Right atrium auricular region (tissue), 2 donors: ENCODE data around the gene ZNF761. TPM values are rescaled to one million over a fixed set of nuclear protein-coding genes. Genes with fewer than 3 reads are reported as not detected.
"Not testable (repeated sequence)": the region's sequence is repeated elsewhere in the genome, so short reads cannot be mapped to it uniquely, and the experiment has no call there.

Source experiments
- DNase-seq: peaks from one replicate; pipeline ENCODE4 v3.0.0-alpha.2; 2019; ENCODE audit warnings: low spot score
- H3K27ac ChIP-seq, 2 donors: fragments of 200-600 bp; sonication (generic); 1 replicate in 1 of 2; 2 replicates in 1 of 2; pipeline ENCODE4 v1.5.1; 2016 to 2019
- H3K27me3 ChIP-seq, 2 donors: fragments of 200-600 bp; sonication (generic); one replicate each; pipeline versions ENCODE4 v1.5.1 to v1.6.0; 2017 to 2019
- H3K36me3 ChIP-seq: fragments of 200-600 bp; sonication (generic); one replicate; pipeline ENCODE4 v1.5.1; 2016
- H3K4me1 ChIP-seq, 2 donors: fragments of 200-600 bp; sonication (generic); one replicate each; pipeline versions ENCODE4 v1.5.1 to v1.6.0; 2017 to 2019
- H3K4me3 ChIP-seq, 2 donors: fragments of 200-600 bp; sonication (generic); 1 replicate in 1 of 2; 2 replicates in 1 of 2; pipeline ENCODE4 v1.5.1; 2017 to 2019; ENCODE audit warnings: mild to moderate bottlenecking in 1 of 2, moderate library complexity in 1 of 2
- H3K9me3 ChIP-seq, 2 donors: fragments of 200-600 bp; sonication (generic); one replicate each; pipeline ENCODE4 v1.5.1; 2019
- total RNA-seq, 2 donors: library from RNA; depleted of rRNA; stranded (reverse); fragments of >200 nt; gene quantifications; one replicate each; pipeline ENCODE4 v1.1.0, GENCODE V29; 2016
- TF ChIP-seq, protein P1 (sequence below), 2 donors: fragments of 200-600 bp; sonication (generic); IDR thresholded peaks; one replicate each; pipeline ENCODE4 v1.5.1; 2019; ENCODE audit warnings: antibody characterized with exemption in 2 of 2

The ZNF761 gene
- total RNA-seq, 2 donors from 2014 or later: 3.8 to 6.0 TPM

DNA sequence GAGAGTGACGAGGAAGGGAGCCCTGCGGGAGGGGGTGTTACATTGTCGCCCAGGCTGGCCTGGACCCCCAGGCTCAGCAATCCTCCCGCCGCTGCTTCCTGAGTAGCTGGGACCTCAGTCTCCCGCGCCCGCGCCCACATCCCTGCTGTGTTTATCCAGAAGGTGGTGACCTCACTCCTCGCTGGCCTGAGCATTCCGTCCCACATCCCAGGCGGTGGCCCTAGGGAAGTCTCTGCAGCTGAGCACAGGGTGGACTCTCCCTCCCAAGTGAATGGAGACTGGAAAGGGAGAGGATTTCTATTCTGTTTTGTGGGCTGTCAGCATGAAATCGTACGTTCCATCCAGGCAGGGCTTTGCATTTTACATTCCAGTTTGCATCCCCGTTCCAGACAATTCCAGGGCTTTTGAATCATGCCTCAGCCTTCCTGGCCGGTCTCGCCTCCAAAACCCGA lies 37.2 kb upstream of the ZNF761 start:
- TF ChIP-seq, protein P1, sequence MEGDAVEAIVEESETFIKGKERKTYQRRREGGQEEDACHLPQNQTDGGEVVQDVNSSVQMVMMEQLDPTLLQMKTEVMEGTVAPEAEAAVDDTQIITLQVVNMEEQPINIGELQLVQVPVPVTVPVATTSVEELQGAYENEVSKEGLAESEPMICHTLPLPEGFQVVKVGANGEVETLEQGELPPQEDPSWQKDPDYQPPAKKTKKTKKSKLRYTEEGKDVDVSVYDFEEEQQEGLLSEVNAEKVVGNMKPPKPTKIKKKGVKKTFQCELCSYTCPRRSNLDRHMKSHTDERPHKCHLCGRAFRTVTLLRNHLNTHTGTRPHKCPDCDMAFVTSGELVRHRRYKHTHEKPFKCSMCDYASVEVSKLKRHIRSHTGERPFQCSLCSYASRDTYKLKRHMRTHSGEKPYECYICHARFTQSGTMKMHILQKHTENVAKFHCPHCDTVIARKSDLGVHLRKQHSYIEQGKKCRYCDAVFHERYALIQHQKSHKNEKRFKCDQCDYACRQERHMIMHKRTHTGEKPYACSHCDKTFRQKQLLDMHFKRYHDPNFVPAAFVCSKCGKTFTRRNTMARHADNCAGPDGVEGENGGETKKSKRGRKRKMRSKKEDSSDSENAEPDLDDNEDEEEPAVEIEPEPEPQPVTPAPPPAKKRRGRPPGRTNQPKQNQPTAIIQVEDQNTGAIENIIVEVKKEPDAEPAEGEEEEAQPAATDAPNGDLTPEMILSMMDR (IDR thresholded peaks at IDR 0.05): no peak
- Histone ChIP-seq H3K9me3 (no peaks in the 10 kb centered on the region), H3K27me3 (no peaks in the 10 kb centered on the region), H3K4me3 (peak overlapping the region; percentile 70 to 77), H3K27ac (peak overlapping the region; percentile 64 to 76), H3K36me3 (peaks cover 8% of the 10 kb centered on the region), H3K4me1 (peaks cover 0 to 15% of the 10 kb centered on the region in 2 donors)
- peak; percentile 64 for DNase-seq

DNA sequence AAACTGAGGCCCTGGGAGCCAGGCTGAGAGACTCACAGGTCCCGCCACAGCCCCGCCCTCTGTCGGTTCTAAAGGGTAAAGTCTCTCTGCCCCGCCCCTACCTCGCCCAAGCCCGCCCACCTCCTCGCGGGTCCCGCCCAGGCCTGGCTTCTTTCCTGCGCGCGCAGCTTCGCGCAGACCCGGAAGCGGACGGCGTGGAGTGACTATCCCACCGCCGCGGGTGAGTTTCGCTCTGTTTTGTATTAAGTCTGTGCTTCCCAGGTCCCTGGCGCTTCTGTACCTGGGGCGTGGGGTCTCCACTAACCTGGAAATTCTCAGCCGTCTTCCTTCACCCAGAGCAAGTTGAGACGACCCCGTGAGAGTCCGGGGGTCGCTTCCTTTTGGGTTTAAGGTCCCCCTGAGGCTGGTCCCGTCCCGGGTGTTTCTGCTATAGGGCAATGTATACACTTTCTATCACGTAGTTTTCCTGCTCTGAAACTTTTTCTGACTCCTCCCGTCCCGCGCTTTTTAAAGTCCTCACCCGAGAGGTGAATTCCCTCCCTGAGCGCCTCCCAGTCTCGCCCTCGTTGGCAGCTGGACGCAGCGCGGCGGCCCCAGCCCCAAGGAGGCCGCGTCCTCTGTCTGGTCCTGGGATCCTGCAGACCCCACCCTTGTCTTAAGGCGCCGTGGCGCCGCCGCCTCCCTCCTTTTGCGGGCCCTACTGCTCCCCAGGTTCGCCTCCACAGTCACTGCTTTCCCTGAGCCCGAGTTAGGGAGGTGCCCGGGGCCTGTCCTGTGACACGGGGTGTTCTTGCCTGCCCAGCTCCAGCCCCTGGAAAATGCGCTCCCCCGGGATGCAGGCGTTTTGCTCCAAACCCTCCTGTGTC lies 36.6 kb upstream of the ZNF761 start, which contains the start of gene ZNF765:
Gene ZNF765 (plus strand): TSS at position 176 of the 866 bp plus-strand sequence. CDS start 2,867 bp downstream, outside the sequence.
- DNase-seq: peak; percentile 95
- H3K4me3 ChIP-seq: peak within 1 kb of the TSS; percentile 70 to 77
- H3K9me3 ChIP-seq: no peaks in the 10 kb centered on the region
- H3K27me3 ChIP-seq: no peaks in the 10 kb centered on the region
- H3K27ac ChIP-seq: peak within 1 kb of the TSS; percentile 64 to 76
- TF ChIP-seq, protein P1 (IDR thresholded peaks at IDR 0.05): peak; percentile 34 to 59
- H3K36me3 ChIP-seq: peaks cover 8% of the 10 kb centered on the region
- peaks cover 0 to 15% of the 10 kb centered on the region in 2 donors for H3K4me1 ChIP-seq

DNA sequence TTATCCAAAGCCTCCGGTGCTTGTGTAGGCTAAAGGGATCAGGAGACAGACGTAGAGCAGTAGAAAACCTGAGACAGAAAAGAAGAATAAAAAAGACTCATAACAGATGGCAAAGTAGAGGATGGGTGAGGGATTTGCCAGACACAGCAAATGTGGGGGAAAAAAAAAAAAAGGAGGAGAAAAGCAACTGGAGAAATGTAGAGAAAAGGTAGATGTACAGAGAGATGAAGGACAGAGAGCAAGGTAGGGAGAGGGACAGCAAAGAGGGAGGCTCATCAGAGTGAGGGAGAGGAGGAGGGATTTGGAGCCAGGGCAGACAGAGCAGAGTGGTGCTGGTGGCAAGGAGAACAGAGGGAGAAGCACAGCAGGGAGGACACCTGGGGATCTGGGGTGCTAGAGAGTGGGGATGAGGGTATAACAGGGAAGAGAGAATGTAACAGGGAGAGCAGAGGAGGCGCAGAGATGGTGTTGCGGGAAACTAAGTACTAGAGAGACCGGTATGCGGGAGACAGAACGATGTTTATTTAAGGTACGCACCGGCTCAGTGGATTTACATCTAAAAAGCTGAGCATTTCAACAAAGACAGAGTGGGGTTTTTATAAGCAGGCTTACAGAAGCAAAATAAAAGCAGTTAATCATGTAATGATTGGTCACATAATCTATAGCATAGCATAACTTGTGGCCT lies 35.8 kb upstream of the ZNF761 start:
- not testable (repeated sequence) for DNase-seq

DNA sequence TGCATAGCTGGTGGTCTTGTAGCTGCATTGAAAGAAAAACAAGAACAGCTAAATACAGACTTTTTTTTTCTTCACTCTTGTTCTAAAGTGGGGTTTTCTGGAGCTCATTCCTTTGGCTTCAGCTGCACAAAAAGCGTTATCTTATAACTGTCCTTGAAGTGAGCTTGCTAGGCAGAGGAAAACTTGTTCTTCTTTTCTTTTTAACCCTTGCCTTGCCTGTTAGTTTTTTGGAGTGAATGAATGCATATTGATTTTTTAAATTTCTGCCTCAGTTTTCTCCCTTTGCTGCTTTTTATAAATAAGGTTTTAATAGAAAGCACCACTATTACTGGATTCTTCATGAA lies 35.3 kb upstream of the ZNF761 start:
- TF ChIP-seq, protein P1 (IDR thresholded peaks at IDR 0.05): no peak
- H3K27me3 ChIP-seq: no peaks in the 10 kb centered on the region

More for the DNA sequence above, 35.8 kb upstream of the ZNF761 start:
- H3K4me3 ChIP-seq: peak overlapping the region; percentile 70 to 77
- peak overlapping the region; percentile 64 to 76 for H3K27ac ChIP-seq
- not testable (repeated sequence) for H3K9me3 ChIP-seq, H3K36me3 ChIP-seq, H3K27me3 ChIP-seq
- peaks cover 0 to 15% of the 10 kb centered on the region in 2 donors for H3K4me1 ChIP-seq

DNA sequence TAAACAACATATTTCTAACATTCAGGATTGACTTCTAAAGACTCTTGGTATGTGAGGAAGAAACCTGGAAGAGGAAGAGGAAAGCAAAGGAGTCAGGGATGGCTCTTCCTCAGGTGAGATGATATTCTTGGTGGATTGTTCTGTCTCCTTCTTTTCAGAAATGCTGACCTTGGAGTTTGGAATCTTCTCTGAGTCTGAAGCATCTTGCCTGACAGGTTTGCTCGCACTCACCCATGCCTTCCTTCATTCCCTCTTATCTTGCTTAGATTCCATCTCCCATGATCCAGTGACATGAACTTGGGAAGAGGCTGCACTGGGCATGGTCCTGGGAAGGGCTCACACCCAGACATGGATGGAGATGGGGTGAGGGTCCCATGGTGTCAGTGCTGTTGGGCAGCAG lies 33.9 kb upstream of the ZNF761 start:
- H3K4me3 ChIP-seq, DNase-seq, H3K27me3 ChIP-seq, H3K27ac ChIP-seq, H3K9me3 ChIP-seq: not testable (repeated sequence)
- Histone ChIP-seq H3K4me1 (peaks cover 0 to 15% of the 10 kb centered on the region in 2 donors), H3K36me3 (peaks cover 24% of the 10 kb centered on the region)

More for the DNA sequence above, 35.3 kb upstream of the ZNF761 start:
- no peaks in the 10 kb centered on the region for H3K9me3 ChIP-seq
- DNase-seq: no peak
- H3K27ac ChIP-seq: no peak overlapping the region
- H3K36me3 ChIP-seq: peaks cover 12% of the 10 kb centered on the region
- peaks cover 0 to 15% of the 10 kb centered on the region in 2 donors for H3K4me1 ChIP-seq
- H3K4me3 ChIP-seq: no peak overlapping the region

DNA sequence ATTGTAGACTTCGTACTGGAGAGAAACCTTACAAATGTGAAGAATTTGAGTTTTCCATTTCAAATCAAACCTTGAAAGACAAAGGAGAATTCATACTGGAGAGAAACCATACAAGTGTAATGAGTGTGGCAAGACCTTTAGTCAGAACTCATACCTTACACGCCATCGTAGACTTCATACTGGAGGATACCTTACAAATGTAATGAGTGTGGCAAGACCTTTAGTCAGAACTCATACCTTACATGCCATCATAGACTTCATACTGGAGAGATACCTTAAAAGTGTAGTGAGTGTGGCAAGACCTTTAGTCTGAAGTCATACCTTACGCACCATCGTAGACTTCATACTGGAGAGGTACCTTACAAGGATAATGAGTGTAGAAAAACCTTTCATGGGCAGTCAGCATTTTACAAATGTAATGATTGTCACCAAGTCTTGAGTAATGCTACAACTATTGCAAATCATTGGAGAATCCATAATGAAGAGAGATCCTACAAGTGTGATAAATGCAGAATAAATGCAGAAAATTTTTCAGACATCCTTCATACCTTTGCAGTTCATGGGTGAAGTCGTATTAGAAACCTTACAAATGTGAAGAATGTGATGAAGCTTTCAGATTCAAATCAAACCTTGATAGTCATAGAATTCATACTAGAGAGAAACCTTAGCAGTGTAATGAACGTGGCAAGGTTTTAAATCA lies 22.1 kb upstream of the ZNF761 start:
- DNase-seq: no peak
- no peak overlapping the region for H3K27ac ChIP-seq
- no peaks in the 10 kb centered on the region for H3K4me1 ChIP-seq
- TF ChIP-seq, protein P1 (IDR thresholded peaks at IDR 0.05): no peak
- peaks cover 36% of the 10 kb centered on the region for H3K36me3 ChIP-seq
- H3K9me3 ChIP-seq: peaks cover 25 to 55% of the 10 kb centered on the region in 2 donors
- no peak overlapping the region for H3K4me3 ChIP-seq
- H3K27me3 ChIP-seq: no peaks in the 10 kb centered on the region

DNA sequence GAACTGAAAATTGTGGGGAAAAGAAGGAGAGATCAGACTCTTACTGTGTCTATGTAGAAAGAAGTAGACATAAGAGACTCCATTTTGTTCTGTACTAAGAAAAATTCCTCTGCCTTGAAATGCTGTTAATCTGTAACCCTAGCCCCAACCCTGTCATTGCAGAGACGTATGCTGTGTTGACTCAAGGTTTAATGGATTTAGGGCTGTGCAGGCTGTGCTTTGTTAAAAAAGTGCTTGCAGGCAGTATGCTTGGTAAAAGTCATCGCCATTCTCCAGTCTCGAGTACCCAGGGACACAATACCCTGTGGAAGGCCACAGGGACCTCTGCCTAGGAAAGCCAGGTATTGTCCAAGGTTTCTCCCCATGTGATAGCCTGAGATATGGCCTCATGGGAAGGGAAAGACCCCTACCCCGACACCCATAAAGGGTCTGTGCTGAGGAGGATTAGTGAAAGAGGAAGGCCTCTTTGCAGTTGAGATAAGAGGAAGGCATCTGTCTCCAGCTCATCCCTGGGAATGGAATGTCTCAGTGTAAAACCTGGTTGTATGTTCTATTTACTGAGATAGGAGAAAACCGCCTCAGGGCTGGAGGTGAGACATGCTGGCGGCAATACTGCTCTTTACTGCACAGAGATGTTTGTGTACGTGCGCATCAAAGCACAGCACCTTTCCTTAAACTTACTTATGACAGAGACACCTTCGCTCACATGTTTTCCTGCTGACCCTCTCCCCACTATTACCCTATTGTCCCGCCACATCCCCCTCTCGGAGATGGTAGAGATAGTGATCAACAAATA lies 11.1 kb upstream of the ZNF761 start:
- H3K9me3 ChIP-seq, H3K27ac ChIP-seq, H3K36me3 ChIP-seq, H3K4me3 ChIP-seq, H3K4me1 ChIP-seq, H3K27me3 ChIP-seq, DNase-seq: not testable (repeated sequence)
